Adrenal gland (tissue), 12 donors: Measurements from ENCODE around the gene RBM15B. TPM values are rescaled to one million over a fixed set of nuclear protein-coding genes. Genes with fewer than 3 reads are reported as not detected.

Experiments
- DNase-seq, 7 donors: peaks; one replicate each; pipeline ENCODE4 v3.0.0-alpha.2; 2019 to 2020
- H3K27ac ChIP-seq, 5 donors: fragments of 200-600 bp; sonication (generic) in 4 of 5; 1 replicate in 3 of 5; 2 replicates in 2 of 5; pipeline versions ENCODE4 v1.5.1 to v1.8.0; 2016 to 2020; ENCODE audit warnings: mild to moderate bottlenecking in 1 of 5
- H3K27me3 ChIP-seq: fragments of 200-600 bp; 2 replicates; pipeline ENCODE4 v1.8.0; 2021
- H3K36me3 ChIP-seq, 2 donors: fragments of 200-600 bp; replicated peaks in 1 of 2; 1 replicate in 1 of 2; 2 replicates in 1 of 2; pipeline versions ENCODE4 v1.5.1 to v1.8.0; 2018 to 2022
- H3K4me1 ChIP-seq, 2 donors: fragments of 200-600 bp; replicated peaks in 1 of 2; 1 replicate in 1 of 2; 2 replicates in 1 of 2; pipeline versions ENCODE4 v1.5.1 to v1.8.0; 2018 to 2021
- H3K4me3 ChIP-seq, 4 donors: fragments of 200-600 bp; sonication (generic) in 3 of 4; one replicate each; pipeline ENCODE4 v1.5.1; 2016 to 2018
- H3K9me3 ChIP-seq, 3 donors: fragments of 200-600 bp; sonication (generic) in 1 of 3; replicated peaks in 1 of 3; 1 replicate in 2 of 3; 2 replicates in 1 of 3; pipeline versions ENCODE4 v1.5.1 to v1.8.0; 2016 to 2021
- POLR2A ChIP-seq, 2 donors: fragments of 450-650 bp; IDR thresholded peaks; one replicate each; pipeline ENCODE4 v1.6.1; 2017; ENCODE audit warnings: antibody characterized with exemption in 2 of 2, mild to moderate bottlenecking in 2 of 2, moderate library complexity in 1 of 2
- WGBS, 4 donors: extraction: QIAGEN DNeasy Blood & Tissue Kit in 2 of 4; methylation state at CpG; one replicate each; pipeline versions ENCODE4 v1.1.5 to v1.1.7; 2013 to 2017; 5-methylcytosine and 5-hydroxymethylcytosine counted together
- intact Hi-C, 2 donors: fragments of 100-400 bp; cut with DNase I; formaldehyde crosslinking; loops; one replicate each; pipeline versions ENCODE4 v1.14.1 to v1.15.0; 2022 to 2023
- polyA plus RNA-seq, 3 donors: library from polyadenylated mRNA; stranded (reverse); fragments of 200-250 nt in 2 of 3; fragments of 350-450 nt in 1 of 3; fragmentation: Illumina TruSeq in 1 of 3; extraction: RNeasy Lipid Tissue Mini Kit (QIAGEN cat#74804) in 1 of 3; gene quantifications; one replicate each; pipeline ENCODE4 v1.2.3, GENCODE V29; 2013 to 2014
- total RNA-seq, 9 donors: library from RNA; depleted of rRNA in 4 of 9; stranded (reverse); fragments of >200 nt in 4 of 9; fragments of 120-200 nt in 1 of 9; fragmentation: NEBNext Ultra II Directional in 1 of 9; extraction: Animal tissue kit (Norgen Biotek cat#: 25700) in 1 of 9; gene quantifications; one replicate each; pipeline versions ENCODE4 v1.1.0 to v1.2.4, GENCODE V29; 2013 to 2023
- TF ChIP-seq, protein P1 (sequence below), 6 experiments: fragments of 450-650 bp in 4 of 6; fragments of 200-600 bp in 2 of 6; sonication (generic) in 1 of 6; IDR thresholded peaks; 1 replicate in 5 of 6; 2 replicates in 1 of 6; pipeline versions ENCODE4 v1.5.1 to v1.8.0; 2016 to 2021; ENCODE audit warnings: antibody characterized with exemption in 6 of 6, mild to moderate bottlenecking in 2 of 6, moderate library complexity in 1 of 6
- donor health status: healthy with polysubstance abuse.
- donor health status: Bipolar disorder and iron deficiency.
- donor health status: DM: yes; HTN: yes; CAD: no.
- donor health status: DM: no; HTN: no; CAD: no.
- donor health status: DM: no; HTN: no; CAD: no.
- donor health status: DM: yes; HTN: yes; CAD: no.

The RBM15B gene
- total and polyA plus RNA-seq, 12 donors: 8.0 to 36.6 (median 24.4) TPM

DNA sequence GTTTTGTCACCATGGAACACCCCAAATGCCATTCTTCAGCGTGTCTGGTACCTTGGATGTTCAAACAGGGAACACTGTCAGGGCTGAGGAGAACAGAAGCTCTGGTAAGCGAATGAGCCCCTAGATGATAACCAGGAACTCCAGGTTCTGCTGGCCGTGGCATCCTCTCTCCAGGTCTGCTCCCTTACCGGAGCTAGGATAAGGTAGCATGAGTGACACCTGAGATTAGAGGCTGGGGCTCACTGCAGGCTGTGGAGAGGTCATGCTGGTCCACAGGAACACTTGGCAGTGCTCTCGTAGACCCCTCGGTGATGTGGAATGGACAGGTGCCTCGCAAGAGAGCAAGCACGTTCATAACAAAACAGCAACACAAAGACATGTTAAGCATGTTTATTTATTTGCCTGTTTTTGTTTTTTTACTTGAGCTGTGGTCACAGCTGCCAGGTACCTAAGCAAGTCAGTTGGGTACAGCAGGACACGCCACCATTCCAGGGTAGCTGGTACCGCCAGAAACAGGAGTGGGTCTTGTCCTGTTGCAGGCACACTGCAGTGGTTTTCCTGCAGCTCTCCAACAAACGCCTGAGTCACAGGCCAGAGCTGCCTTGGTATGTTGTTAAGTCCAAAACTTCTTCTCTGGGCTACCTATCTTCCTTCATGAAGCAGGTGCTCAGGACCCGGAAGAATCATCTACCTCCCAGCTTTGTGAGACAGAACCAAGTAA, 4.6 kb downstream of the RBM15B start:
- DNase-seq: peak in 1 of 7 donors; percentile 52
- 81 to 94% (median 86%) methylated on average over 10 to 12 of the region's 12 CpGs for WGBS, 4 donors
- peaks cover 12 to 45% of the 10 kb centered on the region in 2 donors for H3K4me1 ChIP-seq
- TF ChIP-seq POLR2A (IDR thresholded peaks at IDR 0.05): no peak
- TF ChIP-seq, protein P1, sequence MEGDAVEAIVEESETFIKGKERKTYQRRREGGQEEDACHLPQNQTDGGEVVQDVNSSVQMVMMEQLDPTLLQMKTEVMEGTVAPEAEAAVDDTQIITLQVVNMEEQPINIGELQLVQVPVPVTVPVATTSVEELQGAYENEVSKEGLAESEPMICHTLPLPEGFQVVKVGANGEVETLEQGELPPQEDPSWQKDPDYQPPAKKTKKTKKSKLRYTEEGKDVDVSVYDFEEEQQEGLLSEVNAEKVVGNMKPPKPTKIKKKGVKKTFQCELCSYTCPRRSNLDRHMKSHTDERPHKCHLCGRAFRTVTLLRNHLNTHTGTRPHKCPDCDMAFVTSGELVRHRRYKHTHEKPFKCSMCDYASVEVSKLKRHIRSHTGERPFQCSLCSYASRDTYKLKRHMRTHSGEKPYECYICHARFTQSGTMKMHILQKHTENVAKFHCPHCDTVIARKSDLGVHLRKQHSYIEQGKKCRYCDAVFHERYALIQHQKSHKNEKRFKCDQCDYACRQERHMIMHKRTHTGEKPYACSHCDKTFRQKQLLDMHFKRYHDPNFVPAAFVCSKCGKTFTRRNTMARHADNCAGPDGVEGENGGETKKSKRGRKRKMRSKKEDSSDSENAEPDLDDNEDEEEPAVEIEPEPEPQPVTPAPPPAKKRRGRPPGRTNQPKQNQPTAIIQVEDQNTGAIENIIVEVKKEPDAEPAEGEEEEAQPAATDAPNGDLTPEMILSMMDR (IDR thresholded peaks at IDR 0.05): no peak
- intact Hi-C loops: loop anchor here in 1 of 2 donors (10.0 kb wide), 2 partner anchors 99 to 279 kb away; partner anchors contain the start of gene TEX264
- H3K9me3 ChIP-seq: no peaks in the 10 kb centered on the region
- H3K4me3 ChIP-seq: no peak overlapping the region
- H3K27me3 ChIP-seq: no peaks in the 10 kb centered on the region
- no peak overlapping the region for H3K27ac ChIP-seq
- peaks cover 0 to 61% of the 10 kb centered on the region in 2 donors for H3K36me3 ChIP-seq

GRCh38 chr3:51396401-51396800, 5.3 kb downstream of the RBM15B start:
- Histone ChIP-seq H3K36me3 (peaks cover 0 to 61% of the 10 kb centered on the region in 2 donors), H3K4me1 (peaks cover 10 to 43% of the 10 kb centered on the region in 2 donors), H3K4me3 (no peak overlapping the region), H3K27me3 (no peaks in the 10 kb centered on the region), H3K9me3 (no peaks in the 10 kb centered on the region), H3K27ac (peak overlapping the region in 1 of 5 donors; percentile 26)
- no peak for TF ChIP-seq POLR2A (IDR thresholded peaks at IDR 0.05)
- TF ChIP-seq, protein P1 (IDR thresholded peaks at IDR 0.05): no peak
- WGBS, 4 donors: 88 to 100% (median 95%) methylated on average over 1 of the region's 1 CpG
- intact Hi-C loops: loop anchor here in 1 of 2 donors (10.0 kb wide), 2 partner anchors 98 to 278 kb away; partner anchors contain the start of gene TEX264
- DNase-seq: peak in 1 of 7 donors; percentile 46

DNA sequence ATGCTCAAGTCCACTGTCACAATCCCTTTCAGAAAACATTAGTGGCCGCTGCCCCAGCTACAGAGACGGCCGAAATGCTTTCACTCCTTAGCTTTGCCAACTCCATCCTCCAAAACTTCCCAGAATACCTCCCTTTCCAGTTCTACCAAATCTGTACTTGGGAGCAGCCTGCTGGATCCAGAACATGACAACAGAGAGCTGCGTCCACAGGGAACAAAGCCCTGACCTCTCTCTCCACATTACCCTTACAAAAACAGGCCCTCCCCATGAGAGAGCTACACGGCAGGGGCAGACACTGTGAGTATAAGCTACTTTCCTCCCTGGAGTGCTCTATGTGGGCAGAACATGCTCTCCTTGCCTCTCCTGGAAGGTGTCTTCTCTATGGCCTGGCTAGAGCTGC, 6.3 kb downstream of the RBM15B start:
- Histone ChIP-seq H3K4me1 (peaks cover 3 to 35% of the 10 kb centered on the region in 2 donors), H3K27ac (no peak overlapping the region), H3K4me3 (no peak overlapping the region), H3K27me3 (no peaks in the 10 kb centered on the region), H3K9me3 (no peaks in the 10 kb centered on the region), H3K36me3 (peaks cover 0 to 59% of the 10 kb centered on the region in 2 donors)
- 64 to 88% (median 78%) methylated on average over 3 to 5 of the region's 5 CpGs for WGBS, 4 donors
- TF ChIP-seq, protein P1 (IDR thresholded peaks at IDR 0.05): no peak
- TF ChIP-seq POLR2A (IDR thresholded peaks at IDR 0.05): no peak
- intact Hi-C loops: loop anchor here in 1 of 2 donors (10.0 kb wide), 2 partner anchors 97 to 277 kb away; partner anchors contain the start of gene TEX264
- DNase-seq: peak in 1 of 7 donors; percentile 34

DNA sequence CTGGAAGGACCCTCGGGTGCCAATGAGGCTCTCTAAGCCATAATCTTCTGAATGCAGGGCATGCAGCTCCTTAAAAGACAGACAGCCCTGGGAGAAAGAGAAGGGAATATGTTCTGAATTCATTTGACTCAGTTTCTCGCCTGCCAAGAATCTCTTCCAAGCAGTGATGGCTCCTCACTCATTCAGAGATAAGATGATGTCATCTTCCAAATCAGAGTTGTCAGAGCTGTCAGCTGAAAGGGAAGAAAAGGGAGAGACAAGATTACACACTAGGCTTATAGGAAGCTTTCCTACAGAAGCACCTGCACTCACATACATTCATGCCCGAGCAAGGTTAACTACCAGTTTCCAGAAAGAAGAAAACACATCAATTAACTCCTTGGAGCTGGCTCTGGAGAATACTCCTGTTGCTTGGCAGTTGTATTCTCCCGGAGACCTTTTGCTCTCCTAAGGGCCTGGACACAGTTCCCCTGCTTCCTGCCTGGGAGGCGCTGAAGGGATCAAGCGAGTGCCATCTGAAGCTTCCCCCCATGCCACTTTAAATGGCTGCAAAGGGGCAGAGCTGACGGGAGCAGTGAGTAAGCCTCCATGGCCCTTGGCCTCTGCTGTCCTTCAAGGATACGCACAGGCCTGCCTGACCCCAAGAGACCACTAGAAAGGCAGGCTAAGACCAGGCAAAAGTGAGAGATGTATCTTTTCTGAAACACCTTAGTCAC, 7.7 kb downstream of the RBM15B start:
- DNase-seq: peak in 1 of 7 donors; percentile 42
- intact Hi-C loops: loop anchor here in 1 of 2 donors (10.0 kb wide), 2 partner anchors 96 to 276 kb away; partner anchors contain the start of gene TEX264

More for the DNA sequence above, 7.7 kb downstream of the RBM15B start:
- TF ChIP-seq, protein P1 (IDR thresholded peaks at IDR 0.05): no peak
- TF ChIP-seq POLR2A (IDR thresholded peaks at IDR 0.05): no peak
- H3K4me1 ChIP-seq: peaks cover 0 to 22% of the 10 kb centered on the region in 2 donors
- H3K27me3 ChIP-seq: no peaks in the 10 kb centered on the region
- 60 to 73% (median 65%) methylated on average over 8 of the region's 8 CpGs for WGBS, 4 donors
- H3K9me3 ChIP-seq: no peaks in the 10 kb centered on the region
- H3K27ac ChIP-seq: peak overlapping the region in 1 of 5 donors; percentile 3
- H3K4me3 ChIP-seq: no peak overlapping the region
- H3K36me3 ChIP-seq: peaks cover 0 to 53% of the 10 kb centered on the region in 2 donors
